ENCODE measurements around the gene EAF2.

The EAF2 gene

DNA sequence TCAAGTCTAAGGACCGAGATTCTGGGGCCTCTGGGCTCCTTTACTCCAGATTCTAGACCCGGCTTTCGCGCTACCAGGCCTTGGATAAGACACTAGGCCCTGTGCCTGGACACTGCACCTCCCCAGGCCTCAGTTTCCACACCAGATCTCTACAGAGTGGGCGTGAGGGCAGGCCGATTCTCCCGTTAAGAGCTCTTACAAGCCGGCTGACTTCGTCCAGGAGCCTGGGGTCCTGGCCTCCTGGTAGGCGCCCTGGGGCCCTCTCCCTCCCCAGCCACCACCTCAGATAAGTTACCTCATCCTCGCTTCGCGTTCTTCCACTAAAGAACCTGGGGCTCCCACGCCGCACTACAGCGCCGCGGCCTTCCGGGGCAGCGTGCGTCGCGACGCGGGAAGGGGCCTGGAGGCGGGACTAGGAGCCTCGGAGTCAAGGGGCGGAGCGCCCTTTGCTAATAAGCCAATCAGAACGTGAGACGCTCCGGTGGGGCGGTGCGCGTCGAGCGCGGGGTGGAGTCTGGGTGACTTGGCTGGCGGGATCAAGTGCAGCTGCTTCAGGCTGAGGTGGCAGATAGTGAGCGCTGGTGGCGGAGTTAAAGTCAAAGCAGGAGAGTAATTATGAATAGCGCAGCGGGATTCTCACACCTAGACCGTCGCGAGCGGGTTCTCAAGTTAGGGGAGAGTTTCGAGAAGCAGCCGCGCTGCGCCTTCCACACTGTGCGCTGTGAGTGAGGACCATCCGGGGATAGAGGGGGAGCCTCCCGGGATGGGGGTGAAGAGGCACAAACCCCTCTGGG is at the start of gene EAF2, which contains the start of gene IQCB1:
TSS of gene EAF2 (plus strand) at position 539 of the 794 bp plus-strand sequence. CDS start at position 616, 77 bp downstream.
TSS of gene IQCB1 (minus strand) at position 390 of the 794 bp plus-strand sequence. CDS start 6,100 bp downstream, outside the sequence.
- Histone ChIP-seq H3K27ac (ENCODE audit: low read depth, low read length) (peak within 1 kb of the TSS; percentile 75), H3K36me3 (ENCODE audit: control insufficient read depth in 1 of 2, insufficient read depth in 2 of 2, low read length in 2 of 2) (peaks cover 0 to 11% of the 10 kb centered on the region in 2 donors), H3K9ac (ENCODE audit: low read depth in 1 of 2, low read length in 2 of 2) (peak within 1 kb of the TSS; percentile 87 to 93)

DNA sequence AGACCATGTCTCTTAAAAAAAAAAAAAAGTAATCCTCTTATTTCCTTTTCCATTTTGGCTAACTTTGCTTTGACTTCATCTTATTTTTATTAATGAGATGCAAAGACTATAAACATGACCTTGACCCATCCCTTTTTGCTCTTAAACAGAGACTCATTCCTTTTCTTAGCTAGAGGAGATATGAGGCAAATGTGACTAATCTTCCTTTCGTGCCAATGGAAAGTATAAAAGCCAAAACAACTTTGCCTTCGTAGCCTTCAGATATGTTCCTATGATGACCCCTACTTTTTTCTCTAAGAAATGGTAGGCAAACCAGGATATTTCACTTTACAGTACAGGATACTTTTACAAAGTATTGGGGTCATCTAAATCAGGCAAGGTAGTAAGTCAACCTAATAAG is 48.5 kb upstream of the EAF2 start:
- no peaks in the 10 kb centered on the region for H3K4me1 ChIP-seq (ENCODE audit: control insufficient read depth in 1 of 2, insufficient read depth in 2 of 2, low read length in 2 of 2)
- no peaks in the 10 kb centered on the region for H3K9me3 ChIP-seq (ENCODE audit: control insufficient read depth in 1 of 2, low read length in 2 of 2)
- no peak overlapping the region for H3K27ac ChIP-seq (ENCODE audit: low read depth, low read length)
- H3K9ac ChIP-seq (ENCODE audit: low read depth in 1 of 2, low read length in 2 of 2): no peak overlapping the region
- peaks cover 13 to 44% of the 10 kb centered on the region in 2 donors for H3K36me3 ChIP-seq (ENCODE audit: control insufficient read depth in 1 of 2, insufficient read depth in 2 of 2, low read length in 2 of 2)
- H3K4me3 ChIP-seq (ENCODE audit: low read depth in 1 of 2, low read length in 2 of 2): no peak overlapping the region
- no peaks in the 10 kb centered on the region for H3K27me3 ChIP-seq (ENCODE audit: control insufficient read depth in 1 of 2, insufficient read depth in 2 of 2, low read length in 2 of 2)

More for the DNA sequence above, at the start of gene EAF2, which contains the start of gene IQCB1:
- H3K4me3 ChIP-seq (ENCODE audit: low read depth in 1 of 2, low read length in 2 of 2): peak within 1 kb of the TSS; percentile 89 to 90
- no peaks in the 10 kb centered on the region for H3K9me3 ChIP-seq (ENCODE audit: control insufficient read depth in 1 of 2, low read length in 2 of 2)
- H3K27me3 ChIP-seq (ENCODE audit: control insufficient read depth in 1 of 2, insufficient read depth in 2 of 2, low read length in 2 of 2): no peaks in the 10 kb centered on the region
- peaks cover 14 to 22% of the 10 kb centered on the region in 2 donors for H3K4me1 ChIP-seq (ENCODE audit: control insufficient read depth in 1 of 2, insufficient read depth in 2 of 2, low read length in 2 of 2)

DNA sequence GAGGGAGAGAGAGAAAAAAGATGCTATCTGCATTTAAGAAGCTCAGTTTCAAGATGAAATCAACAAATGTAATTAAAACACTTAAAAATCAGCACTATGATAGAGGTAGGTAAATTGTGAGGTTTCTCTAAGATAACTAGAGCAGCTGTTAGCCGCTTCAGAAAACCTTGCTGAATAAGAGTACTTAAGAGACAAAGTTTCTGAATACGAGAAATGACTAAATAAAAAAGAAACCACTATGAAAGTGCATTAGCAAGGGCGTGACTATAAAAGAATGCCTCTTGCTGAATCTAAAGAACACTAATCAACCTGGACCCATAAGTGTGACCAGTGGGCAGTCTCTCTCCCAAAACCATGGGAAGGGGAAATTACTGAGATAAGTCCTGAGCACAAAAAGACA is 41.9 kb upstream of the EAF2 start:
- H3K4me1 ChIP-seq (ENCODE audit: control insufficient read depth in 1 of 2, insufficient read depth in 2 of 2, low read length in 2 of 2): no peaks in the 10 kb centered on the region
- H3K9ac ChIP-seq (ENCODE audit: low read depth in 1 of 2, low read length in 2 of 2): no peak overlapping the region
- H3K27me3 ChIP-seq (ENCODE audit: control insufficient read depth in 1 of 2, insufficient read depth in 2 of 2, low read length in 2 of 2): no peaks in the 10 kb centered on the region
- no peak overlapping the region for H3K27ac ChIP-seq (ENCODE audit: low read depth, low read length)
- peaks cover 10 to 16% of the 10 kb centered on the region in 2 donors for H3K36me3 ChIP-seq (ENCODE audit: control insufficient read depth in 1 of 2, insufficient read depth in 2 of 2, low read length in 2 of 2)
- no peak overlapping the region for H3K4me3 ChIP-seq (ENCODE audit: low read depth in 1 of 2, low read length in 2 of 2)
- H3K9me3 ChIP-seq (ENCODE audit: control insufficient read depth in 1 of 2, low read length in 2 of 2): no peaks in the 10 kb centered on the region

DNA sequence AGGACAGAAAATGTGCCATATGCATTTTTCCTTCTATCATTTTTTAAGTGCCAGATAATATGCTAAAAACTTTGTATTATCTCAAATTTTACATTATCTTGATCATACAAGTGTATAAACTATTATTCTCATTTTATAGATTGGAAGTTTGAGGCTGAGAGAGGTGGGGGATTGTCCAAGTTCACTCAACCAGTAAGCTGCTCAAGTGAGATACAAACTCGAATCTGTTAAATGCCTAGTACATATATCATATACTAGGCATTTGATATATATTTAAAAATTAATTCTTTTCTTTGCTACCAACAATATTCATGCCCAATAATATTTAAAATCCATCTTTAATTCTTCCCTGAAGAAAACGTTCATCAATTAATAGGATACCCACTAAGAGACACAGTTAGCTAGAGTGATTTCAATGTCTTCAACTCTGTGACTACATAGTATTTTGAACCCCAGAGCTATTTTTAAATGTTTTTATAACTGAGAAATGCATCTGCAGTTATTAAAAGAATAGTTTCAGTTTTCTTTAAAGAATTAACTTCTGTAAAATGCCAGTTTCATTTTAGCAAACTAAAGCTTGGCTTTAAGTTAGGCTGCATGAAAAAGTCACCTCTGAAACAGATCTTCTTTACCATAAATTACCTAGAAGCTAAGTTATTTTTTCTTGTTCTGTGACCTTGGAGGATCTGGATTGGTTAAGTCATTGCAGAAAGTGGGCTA is 40.6 kb upstream of the EAF2 start:
- H3K4me1 ChIP-seq (ENCODE audit: control insufficient read depth in 1 of 2, insufficient read depth in 2 of 2, low read length in 2 of 2): no peaks in the 10 kb centered on the region
- H3K9ac ChIP-seq (ENCODE audit: low read depth in 1 of 2, low read length in 2 of 2): no peak overlapping the region
- H3K36me3 ChIP-seq (ENCODE audit: control insufficient read depth in 1 of 2, insufficient read depth in 2 of 2, low read length in 2 of 2): peaks cover 6 to 8% of the 10 kb centered on the region in 2 donors
- H3K27me3 ChIP-seq (ENCODE audit: control insufficient read depth in 1 of 2, insufficient read depth in 2 of 2, low read length in 2 of 2): no peaks in the 10 kb centered on the region
- no peak overlapping the region for H3K4me3 ChIP-seq (ENCODE audit: low read depth in 1 of 2, low read length in 2 of 2)
- no peak overlapping the region for H3K27ac ChIP-seq (ENCODE audit: low read depth, low read length)
- no peaks in the 10 kb centered on the region for H3K9me3 ChIP-seq (ENCODE audit: control insufficient read depth in 1 of 2, low read length in 2 of 2)

DNA sequence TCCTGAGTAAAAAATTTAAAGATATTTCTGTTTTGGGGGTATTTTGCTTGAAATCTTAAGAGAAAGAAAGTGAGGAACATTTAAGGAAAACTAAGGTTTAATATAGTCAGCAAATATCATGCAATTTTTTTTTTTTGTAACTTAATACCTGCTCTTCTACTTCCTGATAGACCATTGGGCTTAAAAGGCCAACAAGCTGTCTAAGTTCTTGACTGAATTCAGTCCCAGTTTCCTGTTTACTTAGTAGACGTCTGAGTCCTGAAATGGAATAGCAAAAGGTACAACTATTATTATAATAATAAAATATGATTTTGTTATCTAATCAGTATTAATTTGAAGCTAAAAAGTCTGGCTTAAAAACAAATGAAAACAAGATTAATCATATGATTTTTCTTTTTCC is 38.0 kb upstream of the EAF2 start:
- no peak overlapping the region for H3K4me3 ChIP-seq (ENCODE audit: low read depth in 1 of 2, low read length in 2 of 2)
- peaks cover 0 to 8% of the 10 kb centered on the region in 2 donors for H3K36me3 ChIP-seq (ENCODE audit: control insufficient read depth in 1 of 2, insufficient read depth in 2 of 2, low read length in 2 of 2)
- no peaks in the 10 kb centered on the region for H3K9me3 ChIP-seq (ENCODE audit: control insufficient read depth in 1 of 2, low read length in 2 of 2)
- no peak overlapping the region for H3K27ac ChIP-seq (ENCODE audit: low read depth, low read length)
- no peak overlapping the region for H3K9ac ChIP-seq (ENCODE audit: low read depth in 1 of 2, low read length in 2 of 2)
- H3K4me1 ChIP-seq (ENCODE audit: control insufficient read depth in 1 of 2, insufficient read depth in 2 of 2, low read length in 2 of 2): peaks cover 0 to under 1% of the 10 kb centered on the region in 2 donors
- H3K27me3 ChIP-seq (ENCODE audit: control insufficient read depth in 1 of 2, insufficient read depth in 2 of 2, low read length in 2 of 2): no peaks in the 10 kb centered on the region

DNA sequence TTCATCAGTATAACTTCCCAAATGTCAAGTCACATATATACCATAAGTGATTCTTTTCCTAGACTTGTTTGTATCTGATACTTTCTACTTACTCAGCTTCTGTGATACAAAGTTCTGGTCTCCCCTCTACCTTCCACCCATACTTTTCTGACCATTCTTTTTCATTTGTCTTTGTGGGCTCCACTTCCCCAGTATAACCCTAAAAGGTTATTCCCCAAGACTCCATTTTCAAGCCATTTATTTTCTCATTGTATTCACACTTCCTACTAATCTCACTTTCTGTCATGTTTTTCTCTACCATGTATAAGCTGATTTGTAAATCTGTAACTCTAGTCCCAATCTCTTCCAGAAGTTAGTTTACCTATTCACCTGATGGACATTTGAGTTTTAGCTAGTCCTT is 34.1 kb upstream of the EAF2 start:
- no peaks in the 10 kb centered on the region for H3K27me3 ChIP-seq (ENCODE audit: control insufficient read depth in 1 of 2, insufficient read depth in 2 of 2, low read length in 2 of 2)
- H3K4me3 ChIP-seq (ENCODE audit: low read depth in 1 of 2, low read length in 2 of 2): no peak overlapping the region
- no peak overlapping the region for H3K9ac ChIP-seq (ENCODE audit: low read depth in 1 of 2, low read length in 2 of 2)
- H3K4me1 ChIP-seq (ENCODE audit: control insufficient read depth in 1 of 2, insufficient read depth in 2 of 2, low read length in 2 of 2): peaks cover 7 to 30% of the 10 kb centered on the region in 2 donors
- no peaks in the 10 kb centered on the region for H3K9me3 ChIP-seq (ENCODE audit: control insufficient read depth in 1 of 2, low read length in 2 of 2)
- H3K36me3 ChIP-seq (ENCODE audit: control insufficient read depth in 1 of 2, insufficient read depth in 2 of 2, low read length in 2 of 2): peaks cover 0 to 10% of the 10 kb centered on the region in 2 donors
- no peak overlapping the region for H3K27ac ChIP-seq (ENCODE audit: low read depth, low read length)

DNA sequence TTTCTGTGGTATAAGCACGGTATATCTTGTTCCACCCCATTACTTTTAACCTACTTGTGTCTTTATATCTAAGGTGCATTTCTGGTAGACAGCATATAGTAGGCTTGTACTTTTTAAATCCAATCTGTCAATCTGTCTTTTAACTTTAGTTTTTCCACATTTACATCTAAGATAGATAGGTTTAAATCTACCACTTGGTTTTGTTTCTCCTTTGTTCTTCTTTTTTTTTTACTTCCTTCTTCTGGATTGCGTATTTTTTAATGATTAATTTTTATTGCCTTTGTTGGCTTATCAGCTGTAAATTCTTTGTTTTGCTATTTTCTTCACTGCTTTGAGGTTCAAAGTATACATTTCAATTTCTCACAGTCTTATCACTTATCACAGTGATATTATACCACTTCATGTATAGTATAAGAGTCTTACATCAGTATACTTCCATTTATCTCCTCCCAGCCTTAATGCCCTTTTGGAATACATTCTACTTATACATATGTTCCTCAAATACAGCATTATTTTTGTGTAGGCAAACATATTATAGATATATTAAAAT is 31.2 kb upstream of the EAF2 start:
- Histone ChIP-seq H3K9me3 (ENCODE audit: control insufficient read depth in 1 of 2, low read length in 2 of 2) (no peaks in the 10 kb centered on the region), H3K27ac (ENCODE audit: low read depth, low read length) (no peak overlapping the region), H3K4me3 (ENCODE audit: low read depth in 1 of 2, low read length in 2 of 2) (no peak overlapping the region), H3K36me3 (ENCODE audit: control insufficient read depth in 1 of 2, insufficient read depth in 2 of 2, low read length in 2 of 2) (peaks cover 9 to 17% of the 10 kb centered on the region in 2 donors), H3K9ac (ENCODE audit: low read depth in 1 of 2, low read length in 2 of 2) (no peak overlapping the region), H3K4me1 (ENCODE audit: control insufficient read depth in 1 of 2, insufficient read depth in 2 of 2, low read length in 2 of 2) (peaks cover 7 to 35% of the 10 kb centered on the region in 2 donors), H3K27me3 (ENCODE audit: control insufficient read depth in 1 of 2, insufficient read depth in 2 of 2, low read length in 2 of 2) (no peaks in the 10 kb centered on the region)

DNA sequence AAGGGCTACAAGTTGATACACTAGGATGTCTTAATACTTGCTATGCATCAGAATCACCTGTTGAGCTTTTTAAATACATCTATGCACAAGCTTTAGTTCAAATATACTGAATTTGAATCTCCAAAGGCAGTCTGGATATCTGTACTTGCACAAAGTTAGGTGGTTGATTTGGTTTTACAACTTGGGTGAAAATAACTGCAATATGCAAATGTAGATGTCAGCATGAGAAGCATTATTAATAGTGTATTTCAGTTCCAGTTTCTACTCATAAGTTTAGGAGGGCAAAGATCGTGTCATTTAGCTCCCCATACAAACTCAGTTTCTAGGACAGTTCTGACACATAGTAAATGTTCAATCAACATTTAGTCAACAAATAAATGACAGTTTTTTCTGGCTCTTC is 25.8 kb upstream of the EAF2 start:
- Histone ChIP-seq H3K36me3 (ENCODE audit: control insufficient read depth in 1 of 2, insufficient read depth in 2 of 2, low read length in 2 of 2) (peaks cover 17 to 27% of the 10 kb centered on the region in 2 donors), H3K4me1 (ENCODE audit: control insufficient read depth in 1 of 2, insufficient read depth in 2 of 2, low read length in 2 of 2) (peaks cover 7 to 32% of the 10 kb centered on the region in 2 donors), H3K9ac (ENCODE audit: low read depth in 1 of 2, low read length in 2 of 2) (no peak overlapping the region), H3K27me3 (ENCODE audit: control insufficient read depth in 1 of 2, insufficient read depth in 2 of 2, low read length in 2 of 2) (no peaks in the 10 kb centered on the region), H3K4me3 (ENCODE audit: low read depth in 1 of 2, low read length in 2 of 2) (no peak overlapping the region), H3K27ac (ENCODE audit: low read depth, low read length) (no peak overlapping the region), H3K9me3 (ENCODE audit: control insufficient read depth in 1 of 2, low read length in 2 of 2) (no peaks in the 10 kb centered on the region)

DNA sequence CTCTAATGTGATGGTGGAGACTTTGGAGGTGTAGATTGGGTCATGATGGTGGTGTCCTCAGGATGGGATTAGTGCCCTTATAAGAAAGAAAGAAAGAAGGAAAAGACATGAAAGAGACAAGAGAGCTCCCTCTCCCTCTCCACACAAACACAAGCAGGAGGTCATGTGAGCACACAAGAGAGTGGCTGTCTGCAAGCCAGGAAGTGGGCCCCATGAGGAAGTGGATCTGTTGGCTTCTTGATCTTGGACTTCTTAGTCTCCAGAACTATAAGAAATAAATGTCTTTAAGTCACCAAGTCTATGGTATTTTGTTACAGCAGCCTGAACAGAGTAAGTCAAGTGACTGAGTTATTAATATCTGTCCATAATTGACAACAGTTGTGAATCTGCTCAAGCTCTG is 17.3 kb upstream of the EAF2 start:
- Histone ChIP-seq H3K36me3 (ENCODE audit: control insufficient read depth in 1 of 2, insufficient read depth in 2 of 2, low read length in 2 of 2) (peaks cover 3 to 30% of the 10 kb centered on the region in 2 donors), H3K4me3 (ENCODE audit: low read depth in 1 of 2, low read length in 2 of 2) (no peak overlapping the region), H3K9me3 (ENCODE audit: control insufficient read depth in 1 of 2, low read length in 2 of 2) (peaks cover 0 to 5% of the 10 kb centered on the region in 2 donors), H3K27ac (ENCODE audit: low read depth, low read length) (no peak overlapping the region), H3K4me1 (ENCODE audit: control insufficient read depth in 1 of 2, insufficient read depth in 2 of 2, low read length in 2 of 2) (no peaks in the 10 kb centered on the region), H3K27me3 (ENCODE audit: control insufficient read depth in 1 of 2, insufficient read depth in 2 of 2, low read length in 2 of 2) (no peaks in the 10 kb centered on the region), H3K9ac (ENCODE audit: low read depth in 1 of 2, low read length in 2 of 2) (no peak overlapping the region)

DNA sequence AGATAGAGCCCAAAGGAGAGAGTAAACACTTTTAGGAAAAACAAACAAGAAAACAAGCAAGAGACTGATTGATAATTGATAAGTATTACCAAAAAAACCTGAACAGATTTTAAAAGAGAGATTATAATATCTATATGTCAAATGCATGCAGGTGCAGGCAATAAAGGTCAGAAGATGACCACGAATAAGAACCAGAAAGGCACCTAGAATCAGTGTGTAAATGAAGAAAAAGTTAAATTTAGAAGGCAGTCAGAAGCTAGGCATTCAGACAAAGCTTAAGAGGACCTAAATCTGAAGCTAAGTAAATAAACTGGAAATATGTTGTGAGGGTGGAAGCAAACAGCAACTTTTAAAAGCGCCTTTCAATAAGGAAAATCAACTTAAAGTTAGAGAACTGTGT is 16.4 kb upstream of the EAF2 start:
- H3K27ac ChIP-seq (ENCODE audit: low read depth, low read length): no peak overlapping the region
- H3K36me3 ChIP-seq (ENCODE audit: control insufficient read depth in 1 of 2, insufficient read depth in 2 of 2, low read length in 2 of 2): peaks cover 3 to 36% of the 10 kb centered on the region in 2 donors
- no peak overlapping the region for H3K9ac ChIP-seq (ENCODE audit: low read depth in 1 of 2, low read length in 2 of 2)
- no peak overlapping the region for H3K4me3 ChIP-seq (ENCODE audit: low read depth in 1 of 2, low read length in 2 of 2)
- H3K4me1 ChIP-seq (ENCODE audit: control insufficient read depth in 1 of 2, insufficient read depth in 2 of 2, low read length in 2 of 2): no peaks in the 10 kb centered on the region
- H3K9me3 ChIP-seq (ENCODE audit: control insufficient read depth in 1 of 2, low read length in 2 of 2): peaks cover 6 to 11% of the 10 kb centered on the region in 2 donors
- H3K27me3 ChIP-seq (ENCODE audit: control insufficient read depth in 1 of 2, insufficient read depth in 2 of 2, low read length in 2 of 2): no peaks in the 10 kb centered on the region
